ENCODE data around the gene APH1B. TPM values are rescaled to one million over a fixed set of nuclear protein-coding genes. Genes with fewer than 3 reads are reported as not detected.

Gene APH1B
- total and polyA plus RNA-seq, 9 donors: 9.1 to 25.2 (median 20.0) TPM

DNA sequence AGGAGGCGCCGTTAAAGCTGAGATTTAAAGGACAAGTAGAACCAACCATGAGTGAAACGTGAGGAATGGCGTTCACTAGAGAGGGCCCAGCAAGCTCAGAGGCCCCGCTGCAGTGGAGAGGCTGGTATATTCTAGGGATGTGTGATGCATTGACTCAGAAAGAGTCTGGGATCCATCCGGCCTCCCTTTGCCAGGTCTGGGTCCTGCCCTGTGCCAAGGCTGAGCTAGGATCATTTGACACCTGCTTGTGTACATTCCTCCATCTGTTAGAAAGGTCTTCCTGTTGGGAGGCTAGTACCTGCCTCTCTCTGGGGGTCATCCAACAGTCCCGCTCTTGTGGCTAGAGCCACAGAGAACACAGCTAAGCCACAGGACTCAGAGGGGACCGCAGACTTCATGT is 75.9 kb downstream of the APH1B start:
- Histone ChIP-seq H3K36me3 (no peaks in the 10 kb centered on the region), H3K4me3 (no peak overlapping the region), H3K27ac (no peak overlapping the region), H3K4me1 (ENCODE audit: insufficient read depth) (peaks cover 9% of the 10 kb centered on the region), H3K9me3 (no peaks in the 10 kb centered on the region), H3K27me3 (no peaks in the 10 kb centered on the region)
- intact Hi-C loops (cut with DNase I): no loop called here
- TF ChIP-seq CTCF (IDR thresholded peaks at IDR 0.05) (no peak), POLR2A (IDR thresholded peaks at IDR 0.05) (no peak), EP300 (IDR thresholded peaks at IDR 0.05) (no peak)
- no peak for DNase-seq
- WGBS, 3 donors: 79 to 84% (median 84%) methylated on average over 8 of the region's 8 CpGs

- WGBS, 3 donors: 92 to 96% (median 94%) methylated on average over 5 of the region's 5 CpGs
- no peak for TF ChIP-seq POLR2A (IDR thresholded peaks at IDR 0.05)
- TF ChIP-seq EP300 (IDR thresholded peaks at IDR 0.05): no peak
- no peak for TF ChIP-seq CTCF (IDR thresholded peaks at IDR 0.05)
- intact Hi-C loops (cut with DNase I): no loop called here
Observed at GRCh38 chr15:63353887-63354286, 76.5 kb downstream of the APH1B start.

GRCh38 chr15:63354821-63355650 is 77.6 kb downstream of the APH1B start:
- peaks cover 3% of the 10 kb centered on the region for H3K4me1 ChIP-seq (ENCODE audit: insufficient read depth)
- no peak overlapping the region for H3K27ac ChIP-seq
- no peaks in the 10 kb centered on the region for H3K36me3 ChIP-seq
- no peak overlapping the region for H3K4me3 ChIP-seq
- DNase-seq: no peak
- 79 to 86% (median 83%) methylated on average over 22 of the region's 22 CpGs for WGBS, 3 donors
- H3K27me3 ChIP-seq: no peaks in the 10 kb centered on the region
- no peaks in the 10 kb centered on the region for H3K9me3 ChIP-seq
- TF ChIP-seq EP300 (IDR thresholded peaks at IDR 0.05) (no peak), POLR2A (IDR thresholded peaks at IDR 0.05) (no peak), CTCF (IDR thresholded peaks at IDR 0.05) (no peak)
- intact Hi-C loops (cut with DNase I): no loop called here

More at GRCh38 chr15:63353887-63354286, 76.5 kb downstream of the APH1B start:
- Histone ChIP-seq H3K4me1 (ENCODE audit: insufficient read depth) (peaks cover 8% of the 10 kb centered on the region), H3K27me3 (no peaks in the 10 kb centered on the region), H3K4me3 (no peak overlapping the region), H3K36me3 (no peaks in the 10 kb centered on the region), H3K27ac (no peak overlapping the region), H3K9me3 (no peaks in the 10 kb centered on the region)
- no peak for DNase-seq

DNA sequence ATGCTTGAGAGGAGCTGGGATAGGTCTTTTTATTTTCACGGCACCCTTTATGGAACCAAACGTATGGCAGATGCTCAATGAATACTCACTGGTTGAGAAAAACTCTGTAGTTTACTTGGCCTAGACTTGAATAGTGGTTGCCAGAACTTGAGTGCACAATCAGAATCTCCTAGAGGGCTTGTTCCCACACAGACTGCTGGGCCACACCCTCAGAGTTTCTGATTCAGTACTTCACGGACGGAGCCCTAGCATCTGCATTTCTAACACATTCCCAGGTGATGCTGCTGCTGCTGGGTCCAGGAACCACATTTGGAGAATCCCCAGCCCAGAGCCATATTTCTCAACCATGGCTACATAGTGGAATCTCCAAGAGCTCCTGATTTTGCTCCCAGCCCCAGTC is 79.7 kb downstream of the APH1B start:
- no peak for DNase-seq
- H3K4me1 ChIP-seq (ENCODE audit: insufficient read depth): no peaks in the 10 kb centered on the region
- H3K9me3 ChIP-seq: no peaks in the 10 kb centered on the region
- H3K36me3 ChIP-seq: no peaks in the 10 kb centered on the region
- no peaks in the 10 kb centered on the region for H3K27me3 ChIP-seq
- intact Hi-C loops (cut with DNase I): no loop called here
- H3K27ac ChIP-seq: no peak overlapping the region
- H3K4me3 ChIP-seq: no peak overlapping the region
- TF ChIP-seq POLR2A (IDR thresholded peaks at IDR 0.05) (no peak), CTCF (IDR thresholded peaks at IDR 0.05) (no peak), EP300 (IDR thresholded peaks at IDR 0.05) (no peak)
- 73 to 95% (median 81%) methylated on average over 4 of the region's 4 CpGs for WGBS, 3 donors

Data from ovary (tissue), 9 donors.